Ectodermal cell (in vitro differentiated cells): ENCODE measurements around the gene BMPR1A.
"Not testable (repeated sequence)": the region's sequence is repeated elsewhere in the genome, so short reads cannot be mapped to it uniquely, and the experiment has no call there.

Experiments used
- H3K27ac ChIP-seq: 2 replicates; pipeline ENCODE4 v1.7.0; 2013; ENCODE audit warnings: mild to moderate bottlenecking, low read depth, low read length; ENCODE audit not compliant: insufficient read depth, poor library complexity, severe bottlenecking
- H3K27me3 ChIP-seq: 2 replicates; pipeline ENCODE4 v1.7.0; 2013; ENCODE audit warnings: mild to moderate bottlenecking, low read length; ENCODE audit not compliant: insufficient read depth, control insufficient read depth, poor library complexity, severe bottlenecking
- H3K36me3 ChIP-seq: one replicate; pipeline ENCODE4 v1.7.0; 2013; ENCODE audit warnings: low read length; ENCODE audit not compliant: control insufficient read depth, insufficient read depth
- H3K4me1 ChIP-seq: one replicate; pipeline ENCODE4 v1.7.0; 2013; ENCODE audit warnings: low read length; ENCODE audit not compliant: control insufficient read depth, insufficient read depth
- H3K4me3 ChIP-seq: 2 replicates; pipeline ENCODE4 v1.7.0; 2013; ENCODE audit warnings: low read depth, low read length, control low read depth; ENCODE audit not compliant: insufficient read depth
- H3K9me3 ChIP-seq: 2 replicates; pipeline ENCODE4 v1.7.0; 2013; ENCODE audit warnings: mild to moderate bottlenecking, low read length, moderate library complexity; ENCODE audit not compliant: control insufficient read depth
- WGBS, 2 experiments: methylation state at CpG; one replicate each; pipeline ENCODE4 v1.1.7; 2013; ENCODE audit warnings: missing lambda C conversion rate in 2 of 2; 5-methylcytosine and 5-hydroxymethylcytosine counted together

BMPR1A gene

GRCh38 chr10:86931872-86932271, 175.5 kb downstream of the BMPR1A start:
- H3K27me3 ChIP-seq: no peaks in the 10 kb centered on the region
- H3K4me1 ChIP-seq: no peaks in the 10 kb centered on the region
- no peak overlapping the region for H3K27ac ChIP-seq
- H3K36me3 ChIP-seq: no peaks in the 10 kb centered on the region
- 83 to 100% methylated on average over 1 of the region's 1 CpG for WGBS, 2 experiments
- H3K4me3 ChIP-seq: no peak overlapping the region
- no peaks in the 10 kb centered on the region for H3K9me3 ChIP-seq

GRCh38 chr10:86932674-86933073, 176.3 kb downstream of the BMPR1A start:
- no peaks in the 10 kb centered on the region for H3K4me1 ChIP-seq
- H3K36me3 ChIP-seq: no peaks in the 10 kb centered on the region
- no peak overlapping the region for H3K4me3 ChIP-seq
- no peak overlapping the region for H3K27ac ChIP-seq
- no peaks in the 10 kb centered on the region for H3K27me3 ChIP-seq
- H3K9me3 ChIP-seq: no peaks in the 10 kb centered on the region
- WGBS, 2 experiments: 91 to 94% methylated on average over 2 of the region's 2 CpGs

- not testable (repeated sequence) for H3K4me3 ChIP-seq, H3K36me3 ChIP-seq, H3K4me1 ChIP-seq, H3K9me3 ChIP-seq, H3K27ac ChIP-seq, H3K27me3 ChIP-seq
- 91% methylated on average over 6 of the region's 6 CpGs for WGBS, 2 experiments
These were observed 177.8 kb downstream of the BMPR1A start for GRCh38 chr10:86934162-86934711.

GRCh38 chr10:86936661-86937501, 180.5 kb downstream of the BMPR1A start:
- Histone ChIP-seq H3K4me1 (no peaks in the 10 kb centered on the region), H3K27ac (no peak overlapping the region), H3K27me3 (no peaks in the 10 kb centered on the region), H3K9me3 (no peaks in the 10 kb centered on the region), H3K36me3 (no peaks in the 10 kb centered on the region), H3K4me3 (no peak overlapping the region)
- 92 to 93% methylated on average over 13 of the region's 13 CpGs for WGBS, 2 experiments

- H3K4me3 ChIP-seq: no peak overlapping the region
- no peaks in the 10 kb centered on the region for H3K27me3 ChIP-seq
- H3K9me3 ChIP-seq: no peaks in the 10 kb centered on the region
- H3K4me1 ChIP-seq: no peaks in the 10 kb centered on the region
- no peaks in the 10 kb centered on the region for H3K36me3 ChIP-seq
- 84% methylated on average over 6 of the region's 6 CpGs for WGBS, 2 experiments
- no peak overlapping the region for H3K27ac ChIP-seq
These were observed 181.2 kb downstream of the BMPR1A start for GRCh38 chr10:86937502-86938154.

- H3K4me3 ChIP-seq: no peak overlapping the region
- no peaks in the 10 kb centered on the region for H3K4me1 ChIP-seq
- H3K27ac ChIP-seq: no peak overlapping the region
- H3K9me3 ChIP-seq: no peaks in the 10 kb centered on the region
- WGBS, 2 experiments: 92 to 95% methylated on average over 2 of the region's 2 CpGs
- H3K36me3 ChIP-seq: no peaks in the 10 kb centered on the region
- H3K27me3 ChIP-seq: no peaks in the 10 kb centered on the region
These were observed 181.8 kb downstream of the BMPR1A start for GRCh38 chr10:86938260-86938659.

GRCh38 chr10:86940076-86940475, 183.7 kb downstream of the BMPR1A start:
- not testable (repeated sequence) for H3K27me3 ChIP-seq, H3K9me3 ChIP-seq, H3K27ac ChIP-seq, H3K4me3 ChIP-seq, H3K4me1 ChIP-seq, H3K36me3 ChIP-seq
- 90 to 97% methylated on average over 16 of the region's 16 CpGs for WGBS, 2 experiments

GRCh38 chr10:86940677-86941076, 184.3 kb downstream of the BMPR1A start:
- Histone ChIP-seq H3K4me3 (no peak overlapping the region), H3K27ac (no peak overlapping the region), H3K36me3 (no peaks in the 10 kb centered on the region), H3K9me3 (no peaks in the 10 kb centered on the region), H3K4me1 (peaks cover 3% of the 10 kb centered on the region), H3K27me3 (no peaks in the 10 kb centered on the region)
- 80 to 81% methylated on average over 6 of the region's 6 CpGs for WGBS, 2 experiments

GRCh38 chr10:86941426-86941825, 185.0 kb downstream of the BMPR1A start:
- Histone ChIP-seq H3K4me1 (peaks cover 4% of the 10 kb centered on the region), H3K36me3 (no peaks in the 10 kb centered on the region), H3K27ac (no peak overlapping the region), H3K4me3 (no peak overlapping the region), H3K9me3 (no peaks in the 10 kb centered on the region), H3K27me3 (no peaks in the 10 kb centered on the region)
- WGBS, 2 experiments: 86 to 92% methylated on average over 1 to 2 of the region's 2 CpGs

GRCh38 chr10:86941991-86942421, 185.6 kb downstream of the BMPR1A start:
- WGBS, 2 experiments: 94 to 95% methylated on average over 14 of the region's 14 CpGs
- Histone ChIP-seq H3K9me3 (no peaks in the 10 kb centered on the region), H3K36me3 (no peaks in the 10 kb centered on the region), H3K4me3 (no peak overlapping the region), H3K27ac (no peak overlapping the region), H3K27me3 (no peaks in the 10 kb centered on the region), H3K4me1 (peaks cover 4% of the 10 kb centered on the region)
